ENCODE results near the gene PDPR.
"Not testable (repeated sequence)": the region's sequence is repeated elsewhere in the genome, so short reads cannot be mapped to it uniquely, and the experiment has no call there.

PDPR gene

GRCh38 chr16:70135796-70136195, 21.7 kb downstream of the PDPR start:
- not testable (repeated sequence) for DNase-seq

- not testable (repeated sequence) for DNase-seq
Observed at GRCh38 chr16:70136595-70136994, 22.5 kb downstream of the PDPR start.

GRCh38 chr16:70142739-70143138, 28.6 kb downstream of the PDPR start:
- not testable (repeated sequence) for DNase-seq

GRCh38 chr16:70143231-70143895, 29.2 kb downstream of the PDPR start:
- DNase-seq = not testable (repeated sequence)

GRCh38 chr16:70147853-70148252, 33.7 kb downstream of the PDPR start:
- not testable (repeated sequence) for DNase-seq

GRCh38 chr16:70148453-70148852, 34.3 kb downstream of the PDPR start:
- DNase-seq = not testable (repeated sequence)

- DNase-seq = not testable (repeated sequence)
Observed at GRCh38 chr16:70149296-70149695, 35.2 kb downstream of the PDPR start.

GRCh38 chr16:70151391-70151790, 37.3 kb downstream of the PDPR start:
- DNase-seq = no peak

GRCh38 chr16:70151941-70152509, 37.9 kb downstream of the PDPR start:
- DNase-seq = no peak

- DNase-seq = no peak
Observed at GRCh38 chr16:70152578-70153302, 38.6 kb downstream of the PDPR start.

- not testable (repeated sequence) for DNase-seq
Observed at GRCh38 chr16:70154736-70155135, 40.6 kb downstream of the PDPR start.

GRCh38 chr16:70156207-70156978, 42.3 kb downstream of the PDPR start:
- DNase-seq = no peak

GRCh38 chr16:70157105-70157476, 43.0 kb downstream of the PDPR start:
- DNase-seq = no peak

GRCh38 chr16:70157477-70158260, 43.5 kb downstream of the PDPR start:
- no peak for DNase-seq

GRCh38 chr16:70158261-70158939, 44.3 kb downstream of the PDPR start:
- no peak for DNase-seq

GRCh38 chr16:70159355-70160348, 45.5 kb downstream of the PDPR start:
- no peak for DNase-seq

- DNase-seq = no peak
Observed at GRCh38 chr16:70160388-70160787, 46.3 kb downstream of the PDPR start.

- DNase-seq = no peak
Observed at GRCh38 chr16:70160821-70161220, 46.7 kb downstream of the PDPR start.

- no peak for DNase-seq
Observed at GRCh38 chr16:70161350-70161749, 47.2 kb downstream of the PDPR start.

- DNase-seq = no peak
Observed at GRCh38 chr16:70162041-70162451, 47.9 kb downstream of the PDPR start.

- DNase-seq = no peak
Observed at GRCh38 chr16:70163596-70163995, 49.5 kb downstream of the PDPR start.
